ENCODE data around the gene CSRP3.
A peak's percentile ranks its signal among the peaks of the same experiment; 100 is the strongest.

CSRP3 gene

DNA sequence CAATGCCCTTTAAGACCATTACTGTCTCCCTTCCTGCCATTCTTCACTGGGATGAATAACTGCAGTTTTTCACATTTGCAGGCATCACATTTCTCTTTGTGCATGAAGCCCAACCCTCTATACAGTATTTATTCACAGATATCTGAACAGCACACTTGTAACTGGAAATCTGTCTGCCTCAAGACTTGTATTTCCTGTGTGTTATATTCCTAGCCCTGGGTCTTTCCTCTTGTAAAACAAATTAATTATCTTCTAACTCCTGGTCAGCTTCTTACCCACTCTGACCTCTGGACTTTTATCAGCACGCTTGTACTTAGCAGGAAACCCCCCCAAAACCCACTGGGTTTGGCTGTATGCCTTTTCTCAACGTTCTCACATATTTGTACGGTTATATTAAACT, 2.0 kb downstream of the CSRP3 start:
- Histone ChIP-seq H3K9me3 (ENCODE audit: control insufficient read depth, low read length) (no peaks in the 10 kb centered on the region), H3K4me3 (ENCODE audit: low read length) (no peak overlapping the region), H3K36me3 (ENCODE audit: control insufficient read depth, insufficient read depth, low read length, severe bottlenecking) (no peaks in the 10 kb centered on the region), H3K27me3 (replicated peaks; ENCODE audit: control insufficient read depth, insufficient read depth, low read length) (peaks cover 17% of the 10 kb centered on the region), H3K9ac (ENCODE audit: low read length) (no peak overlapping the region), H3K4me1 (ENCODE audit: control insufficient read depth, insufficient read depth, low read length) (peaks cover 6% of the 10 kb centered on the region)
- no peak for DNase-seq (ENCODE audit: low read depth)

DNA sequence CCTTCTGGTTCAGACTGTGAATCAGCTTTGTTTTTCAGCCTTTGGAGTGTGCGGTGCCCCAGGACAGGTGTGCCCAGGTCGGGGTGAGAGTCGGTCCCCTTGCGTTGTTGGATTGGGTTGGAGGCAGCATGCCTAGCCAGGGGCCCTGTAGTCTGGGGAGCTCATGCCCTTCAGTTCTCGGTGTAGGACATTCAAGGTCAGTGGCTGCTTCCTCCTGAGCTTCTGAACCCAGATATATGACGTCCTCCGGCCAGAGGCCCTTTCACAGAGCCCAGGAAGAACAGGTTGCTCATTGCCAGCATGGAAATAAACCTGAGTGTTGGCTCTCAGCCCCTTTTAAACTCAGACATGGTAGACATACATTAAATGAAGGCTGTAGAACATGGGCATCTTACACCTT, 2.7 kb downstream of the CSRP3 start:
- Histone ChIP-seq H3K36me3 (ENCODE audit: control insufficient read depth, insufficient read depth, low read length, severe bottlenecking) (no peaks in the 10 kb centered on the region), H3K9me3 (ENCODE audit: control insufficient read depth, low read length) (no peaks in the 10 kb centered on the region), H3K9ac (ENCODE audit: low read length) (no peak overlapping the region), H3K4me3 (ENCODE audit: low read length) (no peak overlapping the region), H3K4me1 (ENCODE audit: control insufficient read depth, insufficient read depth, low read length) (peaks cover 6% of the 10 kb centered on the region), H3K27me3 (replicated peaks; ENCODE audit: control insufficient read depth, insufficient read depth, low read length) (peaks cover 17% of the 10 kb centered on the region)
- DNase-seq (ENCODE audit: low read depth): no peak

DNA sequence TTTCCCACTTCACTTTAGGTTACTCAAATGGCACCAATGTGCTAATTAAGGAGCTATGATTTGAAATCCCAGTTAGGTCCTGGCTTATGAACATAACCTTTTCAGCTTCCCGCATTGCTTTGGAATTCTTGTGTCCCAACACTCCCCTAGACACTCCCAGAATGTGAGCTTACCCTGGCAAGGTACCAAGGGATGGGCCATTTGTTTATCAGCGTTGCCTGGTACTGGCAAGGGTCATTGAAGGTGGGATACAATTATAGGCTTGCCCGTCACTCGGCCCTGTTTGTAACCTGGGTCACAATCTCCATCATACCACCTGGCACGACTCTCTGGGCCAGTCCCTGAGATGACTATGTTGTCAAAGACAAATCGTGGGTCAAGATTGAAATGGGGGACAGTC, 5.4 kb downstream of the CSRP3 start:
- no peak for DNase-seq (ENCODE audit: low read depth)
- H3K4me1 ChIP-seq (ENCODE audit: control insufficient read depth, insufficient read depth, low read length): peaks cover 6% of the 10 kb centered on the region
- H3K9me3 ChIP-seq (ENCODE audit: control insufficient read depth, low read length): no peaks in the 10 kb centered on the region
- H3K36me3 ChIP-seq (ENCODE audit: control insufficient read depth, insufficient read depth, low read length, severe bottlenecking): no peaks in the 10 kb centered on the region
- H3K27me3 ChIP-seq (replicated peaks; ENCODE audit: control insufficient read depth, insufficient read depth, low read length): peaks cover 27% of the 10 kb centered on the region
- H3K9ac ChIP-seq (ENCODE audit: low read length): no peak overlapping the region
- H3K4me3 ChIP-seq (ENCODE audit: low read length): no peak overlapping the region

DNA sequence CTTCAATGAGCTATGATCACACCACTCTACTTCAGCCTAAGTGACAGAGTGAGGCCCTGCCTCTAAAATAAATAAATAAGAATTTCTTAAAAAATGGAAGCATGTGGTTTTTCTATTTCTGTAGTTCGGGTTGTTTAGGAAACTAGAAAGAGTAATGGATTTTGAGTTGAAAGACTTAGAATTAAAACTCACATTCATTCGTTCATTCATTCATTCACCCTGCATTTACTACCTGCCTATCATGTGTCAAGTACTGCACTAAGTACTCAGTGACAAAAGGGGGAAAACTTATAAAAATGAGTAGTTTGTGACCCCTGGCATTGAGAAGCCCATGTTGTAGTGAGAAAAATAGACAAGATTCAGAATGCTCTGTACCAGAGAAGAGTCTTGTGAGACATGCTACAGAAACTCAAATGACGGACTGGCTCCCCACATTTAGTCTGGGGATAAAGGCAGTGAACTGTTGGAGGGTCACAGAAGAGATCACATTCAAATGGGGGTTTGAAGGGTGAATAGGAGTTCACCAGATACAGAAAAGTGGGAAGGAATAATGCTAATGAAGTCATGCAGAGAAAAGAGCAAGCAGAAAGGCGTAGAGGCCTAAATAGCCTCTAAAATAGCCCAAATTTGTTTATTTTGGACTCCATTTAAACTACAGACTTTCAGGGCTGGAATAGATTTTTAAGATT, 7.0 kb downstream of the CSRP3 start:
- no peaks in the 10 kb centered on the region for H3K9me3 ChIP-seq (ENCODE audit: control insufficient read depth, low read length)
- no peak overlapping the region for H3K9ac ChIP-seq (ENCODE audit: low read length)
- no peak overlapping the region for H3K4me3 ChIP-seq (ENCODE audit: low read length)
- peaks cover 30% of the 10 kb centered on the region for H3K27me3 ChIP-seq (replicated peaks; ENCODE audit: control insufficient read depth, insufficient read depth, low read length)
- H3K4me1 ChIP-seq (ENCODE audit: control insufficient read depth, insufficient read depth, low read length): no peaks in the 10 kb centered on the region
- DNase-seq (ENCODE audit: low read depth): no peak
- no peaks in the 10 kb centered on the region for H3K36me3 ChIP-seq (ENCODE audit: control insufficient read depth, insufficient read depth, low read length, severe bottlenecking)

DNA sequence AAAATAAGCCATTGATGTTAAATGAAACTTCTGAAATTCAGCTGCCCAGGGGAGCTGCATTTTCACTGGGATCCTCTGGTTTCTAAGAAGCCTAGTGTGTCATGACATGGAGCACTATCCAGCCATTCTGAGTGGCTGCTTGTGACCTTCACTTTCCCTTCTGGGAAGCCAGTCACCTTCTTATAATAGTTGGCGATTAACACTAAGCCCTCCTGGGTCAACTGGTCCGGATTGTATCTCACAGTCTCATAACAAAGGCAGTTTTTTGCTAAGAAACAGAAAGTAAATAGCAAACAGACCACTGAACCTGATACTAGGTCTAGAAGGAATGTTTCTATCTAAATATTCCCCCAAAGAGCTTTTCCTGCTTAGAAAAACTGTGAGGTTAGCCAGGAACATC, 7.9 kb downstream of the CSRP3 start:
- H3K4me3 ChIP-seq (ENCODE audit: low read length): no peak overlapping the region
- no peak overlapping the region for H3K9ac ChIP-seq (ENCODE audit: low read length)
- DNase-seq (ENCODE audit: low read depth): no peak
- no peaks in the 10 kb centered on the region for H3K9me3 ChIP-seq (ENCODE audit: control insufficient read depth, low read length)
- H3K27me3 ChIP-seq (replicated peaks; ENCODE audit: control insufficient read depth, insufficient read depth, low read length): peaks cover 23% of the 10 kb centered on the region
- H3K36me3 ChIP-seq (ENCODE audit: control insufficient read depth, insufficient read depth, low read length, severe bottlenecking): no peaks in the 10 kb centered on the region
- no peaks in the 10 kb centered on the region for H3K4me1 ChIP-seq (ENCODE audit: control insufficient read depth, insufficient read depth, low read length)

DNA sequence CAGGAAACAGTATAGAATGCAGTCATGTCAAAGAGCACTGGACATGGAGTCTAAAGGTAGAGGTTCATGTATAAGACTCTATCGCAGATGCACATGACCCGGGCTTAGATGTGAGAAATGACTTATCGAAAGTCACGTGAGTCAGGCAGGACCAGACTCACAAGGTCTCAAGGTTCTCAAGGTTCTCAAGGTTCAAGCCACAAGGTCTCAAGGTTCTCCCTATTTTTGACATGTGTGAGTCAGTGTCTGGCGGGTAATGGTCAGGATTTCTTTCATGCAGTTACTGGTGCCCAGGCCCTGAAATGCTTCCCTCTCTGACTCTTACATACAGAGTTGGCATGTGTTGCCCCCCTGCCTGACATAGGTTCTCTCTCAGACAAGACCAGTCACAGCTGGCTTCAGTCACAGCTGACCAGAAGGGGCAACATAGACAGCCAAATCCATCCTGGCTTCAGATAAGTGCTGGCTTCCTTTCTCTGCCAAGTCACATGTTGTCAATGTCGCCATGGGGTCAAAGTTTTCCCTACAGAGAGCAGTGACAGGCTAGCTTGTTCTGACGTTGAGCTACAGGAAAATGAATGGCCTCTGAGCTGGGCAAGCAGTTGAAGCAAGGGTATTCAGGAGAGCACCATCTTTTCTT, 10.1 kb downstream of the CSRP3 start:
- Histone ChIP-seq H3K9me3 (ENCODE audit: control insufficient read depth, low read length) (no peaks in the 10 kb centered on the region), H3K9ac (ENCODE audit: low read length) (no peak overlapping the region), H3K4me1 (ENCODE audit: control insufficient read depth, insufficient read depth, low read length) (no peaks in the 10 kb centered on the region), H3K36me3 (ENCODE audit: control insufficient read depth, insufficient read depth, low read length, severe bottlenecking) (no peaks in the 10 kb centered on the region), H3K27me3 (replicated peaks; ENCODE audit: control insufficient read depth, insufficient read depth, low read length) (peaks cover 13% of the 10 kb centered on the region), H3K4me3 (ENCODE audit: low read length) (no peak overlapping the region)
- no peak for DNase-seq (ENCODE audit: low read depth)

DNA sequence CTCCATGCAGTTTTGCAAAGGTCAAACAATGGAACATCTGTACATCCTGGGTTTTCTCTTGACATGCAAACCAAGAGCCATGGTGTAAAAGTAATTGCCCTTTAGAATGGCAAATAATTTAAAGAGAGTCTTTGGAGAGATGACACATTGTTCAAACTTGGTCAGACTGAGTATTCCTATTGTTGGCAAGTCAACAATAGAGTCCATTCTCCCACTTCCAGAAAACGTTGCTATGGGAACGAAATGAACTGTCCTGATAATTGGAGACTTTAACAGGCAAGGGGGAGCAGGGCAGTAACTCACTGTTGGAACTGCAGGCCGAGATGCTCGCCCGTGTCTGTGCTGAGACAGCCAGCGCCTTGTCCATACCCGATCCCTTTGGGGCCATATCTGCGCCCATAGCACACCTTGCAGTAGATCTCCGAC, 13.9 kb downstream of the CSRP3 start:
- H3K36me3 ChIP-seq (ENCODE audit: control insufficient read depth, insufficient read depth, low read length, severe bottlenecking): no peaks in the 10 kb centered on the region
- peaks cover 13% of the 10 kb centered on the region for H3K27me3 ChIP-seq (replicated peaks; ENCODE audit: control insufficient read depth, insufficient read depth, low read length)
- no peak overlapping the region for H3K4me3 ChIP-seq (ENCODE audit: low read length)
- no peak for DNase-seq (ENCODE audit: low read depth)
- H3K9ac ChIP-seq (ENCODE audit: low read length): no peak overlapping the region
- no peaks in the 10 kb centered on the region for H3K4me1 ChIP-seq (ENCODE audit: control insufficient read depth, insufficient read depth, low read length)
- H3K9me3 ChIP-seq (ENCODE audit: control insufficient read depth, low read length): no peaks in the 10 kb centered on the region

DNA sequence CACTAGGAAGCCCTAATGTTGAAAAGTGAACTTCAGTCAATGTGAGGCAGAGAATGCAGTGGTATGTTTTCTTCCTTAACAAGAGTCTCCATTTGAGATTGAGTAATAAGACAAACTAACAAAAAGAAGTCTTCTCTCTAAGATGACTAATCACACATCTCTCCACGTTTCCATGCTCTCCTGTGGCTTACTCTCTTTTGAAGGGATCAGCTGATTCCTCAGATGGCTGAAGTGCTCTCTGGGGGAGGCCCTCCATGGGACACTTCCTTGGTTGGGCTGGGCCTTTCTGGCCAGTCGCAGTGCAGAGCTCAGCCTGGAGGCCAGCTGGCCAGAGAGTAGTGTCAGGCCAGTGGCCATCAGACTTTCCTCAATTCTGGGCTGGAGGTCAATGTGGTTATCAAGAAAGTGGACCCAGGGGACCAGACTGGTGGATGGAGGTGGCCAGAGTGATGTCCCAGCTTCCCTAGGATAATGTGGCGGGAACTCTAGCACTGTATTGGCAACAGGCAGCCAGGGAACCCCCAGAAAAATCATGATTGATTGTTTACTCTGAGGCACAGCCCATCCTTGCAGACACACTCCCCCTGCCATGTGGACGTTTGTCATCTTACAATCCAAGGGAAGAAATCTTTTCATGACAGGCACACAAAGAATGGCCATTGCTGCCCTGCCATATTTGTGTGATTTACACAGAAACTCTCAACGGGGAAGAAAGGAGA, 14.5 kb downstream of the CSRP3 start:
- Histone ChIP-seq H3K4me3 (ENCODE audit: low read length) (no peak overlapping the region), H3K36me3 (ENCODE audit: control insufficient read depth, insufficient read depth, low read length, severe bottlenecking) (no peaks in the 10 kb centered on the region), H3K27me3 (replicated peaks; ENCODE audit: control insufficient read depth, insufficient read depth, low read length) (peaks cover 8% of the 10 kb centered on the region), H3K9me3 (ENCODE audit: control insufficient read depth, low read length) (no peaks in the 10 kb centered on the region), H3K9ac (ENCODE audit: low read length) (no peak overlapping the region), H3K4me1 (ENCODE audit: control insufficient read depth, insufficient read depth, low read length) (no peaks in the 10 kb centered on the region)
- peak; percentile 2 for DNase-seq (ENCODE audit: low read depth)

DNA sequence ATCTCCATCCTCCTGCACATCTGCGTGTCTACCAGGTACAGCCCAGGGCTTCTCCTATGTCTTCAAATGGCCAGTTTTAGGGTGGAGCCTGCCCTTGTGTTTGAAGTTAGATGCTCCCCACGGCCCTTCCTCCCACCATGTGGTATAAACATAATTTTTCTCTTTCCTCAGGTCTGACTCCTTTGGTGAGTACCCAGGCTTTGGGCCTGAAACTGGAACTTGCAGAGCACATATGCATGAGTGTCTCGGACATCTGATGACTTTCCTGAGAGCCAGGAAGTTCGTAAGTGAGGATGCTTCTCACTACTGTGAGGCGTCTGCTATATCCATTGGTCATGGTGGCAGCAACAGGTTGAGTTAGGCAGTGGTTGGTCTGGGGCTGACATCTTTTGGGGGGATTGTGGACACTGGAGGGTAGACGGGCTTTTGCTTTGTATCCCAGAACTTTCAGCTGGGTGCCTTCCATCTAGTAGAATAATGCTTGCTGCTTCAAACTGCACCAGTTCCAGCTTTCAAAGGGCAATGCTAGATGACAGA, 16.2 kb downstream of the CSRP3 start:
- Histone ChIP-seq H3K27me3 (replicated peaks; ENCODE audit: control insufficient read depth, insufficient read depth, low read length) (no peaks in the 10 kb centered on the region), H3K9ac (ENCODE audit: low read length) (no peak overlapping the region), H3K36me3 (ENCODE audit: control insufficient read depth, insufficient read depth, low read length, severe bottlenecking) (no peaks in the 10 kb centered on the region), H3K9me3 (ENCODE audit: control insufficient read depth, low read length) (no peaks in the 10 kb centered on the region), H3K4me3 (ENCODE audit: low read length) (no peak overlapping the region), H3K4me1 (ENCODE audit: control insufficient read depth, insufficient read depth, low read length) (peaks cover 4% of the 10 kb centered on the region)
- DNase-seq (ENCODE audit: low read depth): no peak

DNA sequence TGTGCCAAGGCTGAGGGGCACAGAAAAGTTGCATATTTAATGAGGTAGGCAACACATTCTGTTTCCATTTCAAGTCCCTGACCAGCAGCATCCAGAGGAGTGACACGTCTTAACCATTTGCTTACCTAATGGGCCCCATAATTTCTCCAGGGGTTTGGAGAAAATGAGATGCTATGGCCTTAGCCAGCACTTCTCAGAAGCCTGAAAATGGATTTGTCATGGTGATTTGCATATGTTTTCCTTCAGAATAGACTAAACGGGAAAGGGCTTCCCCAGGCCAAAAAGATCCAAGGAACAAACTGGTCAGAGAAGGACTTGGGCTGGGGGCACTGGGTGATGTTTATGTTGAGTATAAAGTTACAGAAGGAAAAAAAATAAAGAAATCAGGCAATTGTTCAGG, 16.7 kb downstream of the CSRP3 start:
- H3K4me3 ChIP-seq (ENCODE audit: low read length): no peak overlapping the region
- peaks cover 4% of the 10 kb centered on the region for H3K4me1 ChIP-seq (ENCODE audit: control insufficient read depth, insufficient read depth, low read length)
- no peaks in the 10 kb centered on the region for H3K36me3 ChIP-seq (ENCODE audit: control insufficient read depth, insufficient read depth, low read length, severe bottlenecking)
- no peaks in the 10 kb centered on the region for H3K27me3 ChIP-seq (replicated peaks; ENCODE audit: control insufficient read depth, insufficient read depth, low read length)
- DNase-seq (ENCODE audit: low read depth): no peak
- no peaks in the 10 kb centered on the region for H3K9me3 ChIP-seq (ENCODE audit: control insufficient read depth, low read length)
- H3K9ac ChIP-seq (ENCODE audit: low read length): no peak overlapping the region

DNA sequence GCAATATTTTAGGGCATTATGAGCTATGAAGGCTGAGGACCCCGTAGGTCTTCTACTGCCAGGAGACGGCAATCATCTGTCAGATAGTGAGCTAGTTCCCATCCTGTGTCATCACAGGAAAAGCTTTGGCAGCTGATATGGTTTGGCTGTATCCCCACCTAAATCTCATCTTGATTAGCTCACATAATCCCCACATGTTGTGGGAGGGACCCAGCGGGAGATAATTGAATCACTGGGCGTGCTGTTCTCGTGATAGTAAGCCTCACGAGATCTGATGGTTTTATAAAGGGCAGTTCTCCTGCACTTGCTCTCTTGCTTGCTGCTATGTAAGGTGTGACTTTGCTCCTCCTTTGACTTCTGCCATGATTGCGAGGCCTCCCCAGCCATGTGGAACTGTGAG, 18.1 kb downstream of the CSRP3 start:
- no peaks in the 10 kb centered on the region for H3K36me3 ChIP-seq (ENCODE audit: control insufficient read depth, insufficient read depth, low read length, severe bottlenecking)
- no peak for DNase-seq (ENCODE audit: low read depth)
- peaks cover 4% of the 10 kb centered on the region for H3K4me1 ChIP-seq (ENCODE audit: control insufficient read depth, insufficient read depth, low read length)
- H3K4me3 ChIP-seq (ENCODE audit: low read length): no peak overlapping the region
- no peaks in the 10 kb centered on the region for H3K9me3 ChIP-seq (ENCODE audit: control insufficient read depth, low read length)
- no peaks in the 10 kb centered on the region for H3K27me3 ChIP-seq (replicated peaks; ENCODE audit: control insufficient read depth, insufficient read depth, low read length)
- H3K9ac ChIP-seq (ENCODE audit: low read length): no peak overlapping the region

Measured in adipocyte (in vitro differentiated cells).